ENCODE results near the gene CNIH3.

The CNIH3 gene

DNA sequence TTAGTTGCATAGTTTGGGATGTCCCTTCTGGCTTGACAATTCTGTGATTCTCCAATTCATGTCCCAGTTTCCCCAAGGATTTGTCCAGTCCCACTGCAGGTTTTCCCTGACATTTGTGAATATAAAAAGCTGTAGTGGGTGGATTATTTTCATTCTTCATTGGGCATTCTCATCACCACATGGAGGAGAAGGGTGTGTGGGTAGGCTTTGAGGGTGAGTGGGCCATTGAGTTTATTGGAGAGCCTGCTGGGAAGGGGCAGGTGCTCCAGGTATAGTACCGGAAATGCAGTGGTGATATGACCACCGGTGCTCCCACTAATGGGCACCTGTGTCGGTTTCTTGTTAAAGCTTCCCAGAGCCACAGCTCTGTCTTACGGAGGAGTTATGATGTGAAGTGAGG, 74.5 kb downstream of the CNIH3 start:
- no peaks in the 10 kb centered on the region for H3K9me3 ChIP-seq (ENCODE audit: low read length)
- H3K4me2 ChIP-seq (ENCODE audit: low read length): no peak overlapping the region
- H3K9ac ChIP-seq (ENCODE audit: low read length): no peak overlapping the region
- H3K79me2 ChIP-seq (ENCODE audit: insufficient read depth, low read length): no peaks in the 10 kb centered on the region
- peaks cover 4% of the 10 kb centered on the region; the same call in 1 of the 2 replicates for H3K27me3 ChIP-seq (ENCODE audit: insufficient read depth, low read length)
- H3K36me3 ChIP-seq (ENCODE audit: insufficient read depth, low read length): no peaks in the 10 kb centered on the region
- H3K4me3 ChIP-seq (ENCODE audit: low read depth, low read length, poor library complexity, severe bottlenecking): no peak overlapping the region
- no peaks in the 10 kb centered on the region for H3K4me1 ChIP-seq (ENCODE audit: insufficient read depth, low read length, severe bottlenecking)
- no peaks in the 10 kb centered on the region for H3F3A ChIP-seq (ENCODE audit: insufficient read depth, low read length)
- H4K20me1 ChIP-seq (ENCODE audit: insufficient read depth, low read length): no peaks in the 10 kb centered on the region
- TF ChIP-seq EZH2 (IDR thresholded peaks at IDR 0.05; ENCODE audit: borderline replicate concordance, low read length): no peak
- TF ChIP-seq, protein P1, sequence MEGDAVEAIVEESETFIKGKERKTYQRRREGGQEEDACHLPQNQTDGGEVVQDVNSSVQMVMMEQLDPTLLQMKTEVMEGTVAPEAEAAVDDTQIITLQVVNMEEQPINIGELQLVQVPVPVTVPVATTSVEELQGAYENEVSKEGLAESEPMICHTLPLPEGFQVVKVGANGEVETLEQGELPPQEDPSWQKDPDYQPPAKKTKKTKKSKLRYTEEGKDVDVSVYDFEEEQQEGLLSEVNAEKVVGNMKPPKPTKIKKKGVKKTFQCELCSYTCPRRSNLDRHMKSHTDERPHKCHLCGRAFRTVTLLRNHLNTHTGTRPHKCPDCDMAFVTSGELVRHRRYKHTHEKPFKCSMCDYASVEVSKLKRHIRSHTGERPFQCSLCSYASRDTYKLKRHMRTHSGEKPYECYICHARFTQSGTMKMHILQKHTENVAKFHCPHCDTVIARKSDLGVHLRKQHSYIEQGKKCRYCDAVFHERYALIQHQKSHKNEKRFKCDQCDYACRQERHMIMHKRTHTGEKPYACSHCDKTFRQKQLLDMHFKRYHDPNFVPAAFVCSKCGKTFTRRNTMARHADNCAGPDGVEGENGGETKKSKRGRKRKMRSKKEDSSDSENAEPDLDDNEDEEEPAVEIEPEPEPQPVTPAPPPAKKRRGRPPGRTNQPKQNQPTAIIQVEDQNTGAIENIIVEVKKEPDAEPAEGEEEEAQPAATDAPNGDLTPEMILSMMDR (IDR thresholded peaks at IDR 0.05; ENCODE audit: low read length): no peak
- no peaks in the 10 kb centered on the region for H3K9me2 ChIP-seq (ENCODE audit: low read depth, low read length)
- no peak overlapping the region for H3K27ac ChIP-seq (ENCODE audit: low read depth, low read length, poor library complexity, severe bottlenecking)
- H2AFZ ChIP-seq (ENCODE audit: low read length): no peak overlapping the region

DNA sequence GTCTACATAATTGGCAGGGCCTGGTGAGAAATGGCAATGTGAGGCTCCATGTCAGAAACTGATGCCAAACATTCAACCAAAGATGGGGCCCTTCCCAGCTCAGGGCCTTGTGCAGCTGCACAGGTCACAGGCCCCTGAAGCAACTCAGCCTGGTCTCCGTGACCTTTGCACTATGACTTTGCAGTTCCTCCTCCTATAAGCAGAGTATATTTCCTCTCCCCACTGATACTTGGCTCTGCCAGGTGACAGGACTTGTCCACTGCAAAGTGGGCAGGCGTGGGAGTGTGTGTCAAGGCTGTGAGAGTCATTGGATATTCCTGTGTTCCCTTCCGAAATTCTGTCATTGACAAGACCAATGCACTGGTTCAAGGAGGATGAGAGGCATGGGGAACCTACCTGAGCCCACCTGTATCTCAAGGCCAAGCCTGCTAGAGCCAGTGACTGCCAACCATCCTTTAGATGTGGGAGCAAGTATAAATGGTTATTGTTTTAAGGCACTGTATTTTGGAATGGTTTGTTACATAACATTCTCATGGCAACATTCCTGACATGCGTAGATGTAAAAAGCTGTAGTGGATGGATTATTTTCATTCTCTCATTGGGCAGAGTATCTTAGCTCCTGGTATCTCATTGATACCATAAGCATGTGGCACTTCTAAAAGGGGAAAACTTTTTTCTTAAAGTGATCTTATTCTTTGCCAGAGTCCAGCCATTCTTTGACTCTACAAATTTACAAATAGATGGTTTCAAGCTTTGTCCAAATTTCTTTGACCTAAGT, 75.2 kb downstream of the CNIH3 start:
- Histone ChIP-seq H3F3A (ENCODE audit: insufficient read depth, low read length) (no peaks in the 10 kb centered on the region), H3K27me3 (ENCODE audit: insufficient read depth, low read length) (peaks cover 4% of the 10 kb centered on the region; the same call in 1 of the 2 replicates), H3K79me2 (ENCODE audit: insufficient read depth, low read length) (no peaks in the 10 kb centered on the region), H2AFZ (ENCODE audit: low read length) (no peak overlapping the region), H3K9ac (ENCODE audit: low read length) (no peak overlapping the region), H3K4me3 (ENCODE audit: low read depth, low read length, poor library complexity, severe bottlenecking) (no peak overlapping the region), H3K4me1 (ENCODE audit: insufficient read depth, low read length, severe bottlenecking) (no peaks in the 10 kb centered on the region), H3K4me2 (ENCODE audit: low read length) (no peak overlapping the region), H3K36me3 (ENCODE audit: insufficient read depth, low read length) (no peaks in the 10 kb centered on the region), H3K27ac (ENCODE audit: low read depth, low read length, poor library complexity, severe bottlenecking) (no peak overlapping the region), H3K9me2 (ENCODE audit: low read depth, low read length) (no peaks in the 10 kb centered on the region), H3K9me3 (ENCODE audit: low read length) (no peaks in the 10 kb centered on the region), H4K20me1 (ENCODE audit: insufficient read depth, low read length) (no peaks in the 10 kb centered on the region)
- TF ChIP-seq, protein P1 (IDR thresholded peaks at IDR 0.05; ENCODE audit: low read length): no peak
- no peak for TF ChIP-seq EZH2 (IDR thresholded peaks at IDR 0.05; ENCODE audit: borderline replicate concordance, low read length)

DNA sequence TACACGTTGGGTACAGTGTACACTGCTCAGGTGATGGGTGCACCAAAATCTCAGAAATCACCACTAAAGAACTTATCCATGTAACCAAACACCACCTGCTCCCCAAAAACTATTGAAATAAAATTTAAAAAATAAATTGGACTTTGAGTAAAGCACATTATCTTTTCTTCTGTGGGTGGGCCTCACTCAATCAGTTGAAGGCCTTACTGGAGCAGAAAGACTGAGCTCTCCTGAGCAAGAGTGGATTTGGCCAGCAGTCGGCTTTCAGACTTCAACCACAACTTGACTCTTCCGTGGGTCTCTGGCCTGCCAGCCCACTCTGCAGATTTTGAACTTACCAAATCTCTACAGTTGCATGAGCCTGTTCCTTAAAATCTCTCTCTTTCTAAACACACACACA, 78.9 kb downstream of the CNIH3 start:
- H3K4me1 ChIP-seq (ENCODE audit: insufficient read depth, low read length, severe bottlenecking): no peaks in the 10 kb centered on the region
- no peak overlapping the region for H3K9ac ChIP-seq (ENCODE audit: low read length)
- H4K20me1 ChIP-seq (ENCODE audit: insufficient read depth, low read length): no peaks in the 10 kb centered on the region
- H3F3A ChIP-seq (ENCODE audit: insufficient read depth, low read length): no peaks in the 10 kb centered on the region
- no peak overlapping the region for H2AFZ ChIP-seq (ENCODE audit: low read length)
- no peak overlapping the region for H3K4me2 ChIP-seq (ENCODE audit: low read length)
- H3K27me3 ChIP-seq (ENCODE audit: insufficient read depth, low read length): peaks cover 4% of the 10 kb centered on the region; the same call in 1 of the 2 replicates
- H3K9me2 ChIP-seq (ENCODE audit: low read depth, low read length): no peaks in the 10 kb centered on the region
- H3K79me2 ChIP-seq (ENCODE audit: insufficient read depth, low read length): no peaks in the 10 kb centered on the region
- H3K9me3 ChIP-seq (ENCODE audit: low read length): no peaks in the 10 kb centered on the region
- H3K27ac ChIP-seq (ENCODE audit: low read depth, low read length, poor library complexity, severe bottlenecking): no peak overlapping the region
- H3K36me3 ChIP-seq (ENCODE audit: insufficient read depth, low read length): no peaks in the 10 kb centered on the region
- no peak for TF ChIP-seq EZH2 (IDR thresholded peaks at IDR 0.05; ENCODE audit: borderline replicate concordance, low read length)
- TF ChIP-seq, protein P1 (IDR thresholded peaks at IDR 0.05; ENCODE audit: low read length): no peak
- no peak overlapping the region for H3K4me3 ChIP-seq (ENCODE audit: low read depth, low read length, poor library complexity, severe bottlenecking)

Data from OCI-LY1 (cell line).